Panc1 (cell line): Measurements from ENCODE around the gene MBD3L3. TPM values are rescaled to one million over a fixed set of nuclear protein-coding genes. Genes with fewer than 3 reads are reported as not detected.
A peak's percentile ranks its signal among the peaks of the same experiment; 100 is the strongest.

ENCODE experiments used
- ATAC-seq: fragments of 200-7000 bp; cut with Tn5 transposase; 2 replicates; pipeline ENCODE4 v1.9.1; 2020; ENCODE audit warnings: mild to moderate bottlenecking, moderate library complexity
- BruUV-seq: library from RNA; stranded (reverse); fragments of 400-500 nt; replicated peaks from 2 replicates; lab custom pipeline; 2021; lab: Mats Ljungman, UMichigan
- CTCF ChIA-PET: fragments of 300-600 bp; sonication (Branson Sonifier 250); formaldehyde crosslinking; loops from one replicate; lab custom pipeline; 2022; ENCODE audit warnings: antibody characterized with exemption; lab: Charles Lee
- POLR2A ChIA-PET: fragments of 300-600 bp; sonication (Branson Sonifier 250); formaldehyde crosslinking; loops from one replicate; lab custom pipeline; 2022; ENCODE audit warnings: antibody characterized with exemption; lab: Charles Lee
- DNase-seq: peaks from one replicate; pipeline ENCODE4 v3.0.0-alpha.2; 2010; ENCODE audit warnings: low read depth, low spot score
- H3K27ac ChIP-seq: 2 replicates; pipeline ENCODE4 v1.5.1; 2011; ENCODE audit warnings: mild to moderate bottlenecking, low read length, inconsistent platforms
- H3K27me3 ChIP-seq: fragments of 200-500 bp; sonication (Bioruptor generic); 2 replicates; pipeline ENCODE4 v1.6.0; 2014; ENCODE audit warnings: low read length, inconsistent platforms; ENCODE audit not compliant: control insufficient read depth, insufficient read depth
- H3K36me3 ChIP-seq: fragments of 200-500 bp; sonication (Bioruptor generic); 2 replicates; pipeline ENCODE4 v1.5.1; 2014; ENCODE audit warnings: inconsistent platforms, mild to moderate bottlenecking, low read length, moderate library complexity; ENCODE audit not compliant: control insufficient read depth, insufficient read depth
- H3K4me1 ChIP-seq: 2 replicates; pipeline ENCODE4 v1.5.1; 2011; ENCODE audit warnings: inconsistent platforms, mild to moderate bottlenecking, low read length, moderate library complexity; ENCODE audit not compliant: control insufficient read depth, insufficient read depth
- H3K4me3 ChIP-seq, 2 experiments: 2 replicates each; pipeline ENCODE4 v1.5.1; 2011 to 2012; ENCODE audit warnings: low read depth in 2 of 2, low read length in 2 of 2, mild to moderate bottlenecking in 2 of 2, inconsistent platforms in 1 of 2, moderate library complexity in 1 of 2
- H3K9me3 ChIP-seq: fragments of 200-500 bp; sonication (Bioruptor generic); 2 replicates; pipeline ENCODE4 v1.5.1; 2014; ENCODE audit warnings: low read depth, mild to moderate bottlenecking, inconsistent platforms, low read length, moderate library complexity; ENCODE audit not compliant: control insufficient read depth, insufficient read depth
- CTCF ChIP-seq: fragments of 450-650 bp; IDR thresholded peaks from 2 replicates; pipeline ENCODE4 v1.5.1; 2017; ENCODE audit warnings: mild to moderate bottlenecking
- POLR2AphosphoS5 ChIP-seq: IDR thresholded peaks from 2 replicates; pipeline ENCODE4 v1.6.1; 2012; ENCODE audit warnings: mild to moderate bottlenecking, low read depth, low read length, moderate library complexity
- REST ChIP-seq, 2 experiments: IDR thresholded peaks; 2 replicates each; pipeline ENCODE4 v1.6.1; 2011 to 2012; ENCODE audit warnings: low read depth in 2 of 2, control low read depth in 1 of 2, low read length in 1 of 2, mild to moderate bottlenecking in 1 of 2, moderate library complexity in 1 of 2; ENCODE audit not compliant: insufficient read depth in 1 of 2
- SIN3A ChIP-seq: IDR thresholded peaks from 2 replicates; pipeline ENCODE4 v1.6.1; 2012; ENCODE audit warnings: low read depth, mild to moderate bottlenecking, low read length, moderate library complexity, borderline replicate concordance; ENCODE audit not compliant: insufficient read depth
- TCF7L2 ChIP-seq: IDR thresholded peaks from 2 replicates; pipeline ENCODE4 v1.6.1; 2011; ENCODE audit warnings: mild to moderate bottlenecking, low read depth, low read length, inconsistent platforms
- in situ Hi-C: cut with HindIII; loops from 2 replicates; pipeline ENCODE4 v1.10.0; 2016; ENCODE audit warnings: low sequenced_read_pairs, low pct_unique_long_range_greater_than_20kb
- intact Hi-C: fragments of 100-400 bp; cut with micrococcal nuclease; formaldehyde crosslinking; loops from one replicate; pipeline ENCODE4 v1.10.0; 2022; ENCODE audit not compliant: unreplicated experiment
- total RNA-seq: library from RNA; stranded (reverse); gene quantifications from one replicate; pipeline ENCODE4 v1.2.1, GENCODE V29; 2021; ENCODE audit not compliant: unreplicated experiment

MBD3L3 gene
- total RNA-seq, 1 experiment from 2014 or later = not detected

GRCh38 chr19:7101498-7102253 is 43.2 kb upstream of the MBD3L3 start:
- Histone ChIP-seq H3K4me1 (no peaks in the 10 kb centered on the region; the same call in 1 of the 2 replicates), H3K9me3 (no peaks in the 10 kb centered on the region; the same call in 1 of the 2 replicates), H3K4me3 (no peak overlapping the region), H3K27ac (no peak overlapping the region), H3K27me3 (no peaks in the 10 kb centered on the region), H3K36me3 (no peaks in the 10 kb centered on the region)
- no peak for TF ChIP-seq POLR2AphosphoS5
- TF ChIP-seq CTCF = no peak
- no peak for TF ChIP-seq TCF7L2
- no peak for TF ChIP-seq REST (IDR thresholded peaks at IDR 0.05; ENCODE audit: insufficient read depth in 1 of 2, low read depth in 2 of 2, low read length in 1 of 2)
- TF ChIP-seq SIN3A = no peak
- intact Hi-C loops (loop anchor here (2.0 kb wide), 1 partner anchor 239 kb away; no protein-coding TSS in a partner anchor), in situ Hi-C loops (no loop called here)
- ChIA-PET CTCF (interaction anchor here (0.7 to 1.0 kb wide), 2 partner anchors 239 to 666 kb away, joined by 5 to 12 read pairs; no protein-coding TSS in a partner anchor), POLR2A (interaction anchor here (0.5 kb wide), 1 partner anchor 25 kb away, joined by 7 read pairs; no protein-coding TSS in a partner anchor)
- no peak for ATAC-seq
- DNase-seq = no peak
- no TSS peak for BruUV-seq

GRCh38 chr19:7099597-7099921 is 41.1 kb upstream of the MBD3L3 start:
- ChIA-PET CTCF (interaction anchor here (0.9 kb wide), 1 partner anchor 268 kb away, joined by 4 read pairs; no protein-coding TSS in a partner anchor), POLR2A (interaction anchor here (0.5 to 0.7 kb wide), 4 partner anchors 30 to 1106 kb away, joined by 3 to 11 read pairs (median 4); partner anchors contain the start of gene ZNF557)
- Histone ChIP-seq H3K4me3 (peak overlapping the region; percentile 66 to 71), H3K4me1 (no peaks in the 10 kb centered on the region; the same call in 1 of the 2 replicates), H3K27ac (peak overlapping the region; percentile 89), H3K27me3 (no peaks in the 10 kb centered on the region), H3K36me3 (no peaks in the 10 kb centered on the region), H3K9me3 (peaks cover 3% of the 10 kb centered on the region; the same call in 1 of the 2 replicates)
- DNase-seq (no peak), ATAC-seq (no peak)
- TF ChIP-seq POLR2AphosphoS5 (no peak), CTCF (no peak)
- in situ Hi-C loops = no loop called here
- intact Hi-C loops = no loop called here
- no TSS peak for BruUV-seq
